Right forelimb (tissue), 1 donor: Measurements from ENCODE around the gene KLK12.

ENCODE experiments used
- DNase-seq: peaks from one replicate; pipeline ENCODE4 v3.0.0-alpha.2; 2018

The KLK12 gene

DNA sequence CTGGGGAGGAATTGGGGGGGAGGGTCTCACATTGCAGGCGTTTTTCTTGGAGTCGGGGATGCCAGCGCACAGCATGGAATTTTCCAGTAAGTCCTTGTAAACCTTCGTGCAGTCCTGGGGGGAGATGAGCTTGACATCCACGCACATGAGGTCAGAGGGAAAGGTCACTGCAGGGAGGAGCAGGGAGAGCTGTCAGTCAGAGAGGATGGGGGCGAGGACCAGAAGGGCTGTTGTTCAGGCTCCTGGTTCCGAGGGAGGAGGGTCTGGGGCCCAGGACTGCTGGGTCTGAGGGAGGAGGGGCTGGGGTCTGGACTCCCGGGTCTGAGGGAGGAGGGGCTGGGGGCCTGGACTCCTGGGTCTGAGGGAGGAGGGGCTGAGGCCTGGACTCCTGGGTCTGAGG lies 55.0 kb downstream of the KLK12 start:
- no peak for DNase-seq
